OCI-LY1 (cell line): Measurements from ENCODE around the gene KRT77.

ENCODE experiments used
- H2AFZ ChIP-seq: fragments of 200-600 bp; sonication (generic), shearing (Covaris generic); 2 replicates; pipeline ENCODE4 v1.6.0; 2014; ENCODE audit warnings: antibody characterized with exemption, mild to moderate bottlenecking, low read length
- H3F3A ChIP-seq: fragments of 200-600 bp; sonication (generic), shearing (Covaris generic); 2 replicates; pipeline ENCODE4 v1.6.0; 2014; ENCODE audit warnings: mild to moderate bottlenecking, antibody characterized with exemption, low read length, moderate library complexity; ENCODE audit not compliant: insufficient read depth
- H3K27ac ChIP-seq: fragments of 200-600 bp; sonication (generic); 2 replicates; pipeline ENCODE4 v1.5.1; 2014; ENCODE audit warnings: low read length, mixed run types, mild to moderate bottlenecking, low read depth; ENCODE audit not compliant: poor library complexity, severe bottlenecking
- H3K27me3 ChIP-seq: fragments of 200-600 bp; sonication (generic); 2 replicates; pipeline ENCODE4 v1.6.0; 2014; ENCODE audit warnings: antibody characterized with exemption, mild to moderate bottlenecking, low read length, moderate library complexity; ENCODE audit not compliant: insufficient read depth
- H3K36me3 ChIP-seq: fragments of 200-600 bp; sonication (generic); 2 replicates; pipeline ENCODE4 v1.6.1; 2014; ENCODE audit warnings: mild to moderate bottlenecking, antibody characterized with exemption, low read length, moderate library complexity, mixed read lengths; ENCODE audit not compliant: insufficient read depth
- H3K4me1 ChIP-seq: fragments of 200-600 bp; sonication (generic); 2 replicates; pipeline ENCODE4 v1.5.1; 2014; ENCODE audit warnings: mild to moderate bottlenecking, low read length, moderate library complexity; ENCODE audit not compliant: insufficient read depth, severe bottlenecking
- H3K4me2 ChIP-seq: fragments of 200-600 bp; sonication (generic), shearing (Covaris generic); 2 replicates; pipeline ENCODE4 v1.6.1; 2014; ENCODE audit warnings: low read length
- H3K4me3 ChIP-seq: fragments of 200-600 bp; sonication (generic); 2 replicates; pipeline ENCODE4 v1.5.1; 2014; ENCODE audit warnings: low read length, low read depth, mild to moderate bottlenecking, mixed read lengths; ENCODE audit not compliant: poor library complexity, severe bottlenecking
- H3K79me2 ChIP-seq: fragments of 200-600 bp; shearing (Covaris generic); 2 replicates; pipeline ENCODE4 v1.6.1; 2016; ENCODE audit warnings: mixed run types, low read length, mixed read lengths; ENCODE audit not compliant: insufficient read depth
- H3K9ac ChIP-seq: fragments of 200-600 bp; sonication (generic), shearing (Covaris generic); 2 replicates; pipeline ENCODE4 v1.6.1; 2014; ENCODE audit warnings: mild to moderate bottlenecking, low read length, mixed read lengths
- H3K9me2 ChIP-seq: fragments of 200-600 bp; sonication (generic), shearing (Covaris generic); 2 replicates; pipeline ENCODE4 v1.6.1; 2014; ENCODE audit warnings: low read depth, mild to moderate bottlenecking, low read length, mixed read lengths
- H3K9me3 ChIP-seq: fragments of 200-600 bp; shearing (Covaris generic); 2 replicates; pipeline ENCODE4 v1.6.1; 2014; ENCODE audit warnings: low read length, mixed read lengths
- H4K20me1 ChIP-seq: fragments of 200-600 bp; sonication (generic), shearing (Covaris generic); 2 replicates; pipeline ENCODE4 v1.6.0; 2016; ENCODE audit warnings: mild to moderate bottlenecking, low read length; ENCODE audit not compliant: insufficient read depth
- CTCF ChIP-seq: fragments of 200-600 bp; sonication (generic), shearing (Covaris generic); IDR thresholded peaks from 2 replicates; pipeline ENCODE4 v1.5.1; 2017; ENCODE audit warnings: mild to moderate bottlenecking, antibody characterized with exemption, low read length, moderate library complexity, mixed read lengths
- EZH2 ChIP-seq: fragments of 200-600 bp; sonication (generic), shearing (Covaris generic); IDR thresholded peaks from 2 replicates; pipeline ENCODE4 v1.8.0; 2017; ENCODE audit warnings: borderline replicate concordance, mixed run types, mild to moderate bottlenecking, antibody characterized with exemption, low read length, moderate library complexity, mixed read lengths

KRT77 gene

GRCh38 chr12:52729147-52729546 is 25.8 kb upstream of the KRT77 start:
- TF ChIP-seq CTCF: no peak
- TF ChIP-seq EZH2: no peak
- no peaks in the 10 kb centered on the region; the same call in 1 of the 2 replicates for H3K27me3 ChIP-seq
- H3K36me3 ChIP-seq: no peaks in the 10 kb centered on the region
- no peaks in the 10 kb centered on the region for H3K9me2 ChIP-seq
- H3K9ac ChIP-seq: no peak overlapping the region
- H3K4me1 ChIP-seq: no peaks in the 10 kb centered on the region
- no peaks in the 10 kb centered on the region for H3K9me3 ChIP-seq
- no peaks in the 10 kb centered on the region for H3K79me2 ChIP-seq
- no peaks in the 10 kb centered on the region for H3F3A ChIP-seq
- H3K27ac ChIP-seq: no peak overlapping the region
- no peaks in the 10 kb centered on the region for H4K20me1 ChIP-seq
- H3K4me3 ChIP-seq: no peak overlapping the region
- no peak overlapping the region for H3K4me2 ChIP-seq
- H2AFZ ChIP-seq: no peak overlapping the region

- H3F3A ChIP-seq: no peaks in the 10 kb centered on the region
- H3K79me2 ChIP-seq: no peaks in the 10 kb centered on the region
- H3K4me1 ChIP-seq: no peaks in the 10 kb centered on the region
- no peaks in the 10 kb centered on the region for H3K9me2 ChIP-seq
- no peak overlapping the region for H2AFZ ChIP-seq
- H3K27ac ChIP-seq: no peak overlapping the region
- no peaks in the 10 kb centered on the region for H3K36me3 ChIP-seq
- H3K4me2 ChIP-seq: no peak overlapping the region
- no peaks in the 10 kb centered on the region for H4K20me1 ChIP-seq
- H3K9me3 ChIP-seq: no peaks in the 10 kb centered on the region
- H3K27me3 ChIP-seq: no peaks in the 10 kb centered on the region; the same call in 1 of the 2 replicates
- no peak overlapping the region for H3K4me3 ChIP-seq
- H3K9ac ChIP-seq: no peak overlapping the region
- TF ChIP-seq EZH2 (no peak), CTCF (no peak)
Measured at GRCh38 chr12:52728374-52728773, 25.1 kb upstream of the KRT77 start.

- H3K9me2 ChIP-seq: no peaks in the 10 kb centered on the region
- H3K4me2 ChIP-seq: no peak overlapping the region
- H4K20me1 ChIP-seq: no peaks in the 10 kb centered on the region
- TF ChIP-seq CTCF: no peak
- TF ChIP-seq EZH2: no peak
- H3K9me3 ChIP-seq: no peaks in the 10 kb centered on the region
- no peaks in the 10 kb centered on the region for H3F3A ChIP-seq
- H2AFZ ChIP-seq: no peak overlapping the region
- H3K4me1 ChIP-seq: no peaks in the 10 kb centered on the region
- H3K27me3 ChIP-seq: no peaks in the 10 kb centered on the region; the same call in 1 of the 2 replicates
- no peak overlapping the region for H3K27ac ChIP-seq
- H3K79me2 ChIP-seq: no peaks in the 10 kb centered on the region
- H3K9ac ChIP-seq: no peak overlapping the region
- no peak overlapping the region for H3K4me3 ChIP-seq
- H3K36me3 ChIP-seq: no peaks in the 10 kb centered on the region
Measured at GRCh38 chr12:52727037-52727436, 23.7 kb upstream of the KRT77 start.
